Activated T-cell treated with anti-CD3 and anti-CD28 coated beads for 1 hour (primary cell): ENCODE measurements around the gene NT5C.
A peak's percentile ranks its signal among the peaks of the same experiment; 100 is the strongest.

Experiments used
- DNase-seq: peaks from one replicate; pipeline ENCODE4 v3.0.0-alpha.2; 2020; ENCODE audit warnings: low read depth

NT5C gene

GRCh38 chr17:75116737-75117136 is 14.8 kb downstream of the NT5C start:
- no peak for DNase-seq

- no peak for DNase-seq
Observed at GRCh38 chr17:75115555-75115954, 16.0 kb downstream of the NT5C start.

GRCh38 chr17:75114552-75115314 is 16.8 kb downstream of the NT5C start:
- no peak for DNase-seq

- peak; percentile 86 for DNase-seq
Observed at GRCh38 chr17:75113798-75114551, 17.6 kb downstream of the NT5C start.

- no peak for DNase-seq
Observed at GRCh38 chr17:75111777-75112335, 19.7 kb downstream of the NT5C start.

- no peak for DNase-seq
Observed at GRCh38 chr17:75110234-75110937, 21.2 kb downstream of the NT5C start.

- peak; percentile 90 for DNase-seq
Observed at GRCh38 chr17:75109407-75110233, 21.9 kb downstream of the NT5C start, which contains the start of gene ARMC7. Gene ARMC7, plus strand, starts transcription at chr17:75109969. Its CDS starts 320 bp downstream, at chr17:75110289.

GRCh38 chr17:75109046-75109406 is 22.5 kb downstream of the NT5C start:
- DNase-seq: no peak

- no peak for DNase-seq
Observed at GRCh38 chr17:75108193-75108592, 23.3 kb downstream of the NT5C start.

- DNase-seq: no peak
Observed at GRCh38 chr17:75105126-75106080, 26.1 kb downstream of the NT5C start.

- DNase-seq: no peak
Observed at GRCh38 chr17:75103601-75104554, 27.7 kb downstream of the NT5C start.

- DNase-seq: no peak
Observed at GRCh38 chr17:75102385-75102821, 29.1 kb downstream of the NT5C start.

- DNase-seq: no peak
Observed at GRCh38 chr17:75099881-75100595, 31.5 kb downstream of the NT5C start.

GRCh38 chr17:75098861-75099260 is 32.7 kb downstream of the NT5C start:
- no peak for DNase-seq

GRCh38 chr17:75097865-75098264 is 33.7 kb downstream of the NT5C start:
- DNase-seq: no peak

GRCh38 chr17:75096082-75096625 is 35.4 kb downstream of the NT5C start:
- DNase-seq: no peak

GRCh38 chr17:75094871-75095399 is 36.6 kb downstream of the NT5C start:
- DNase-seq: no peak
